ENCODE results near the gene HABP2.
A peak's percentile ranks its signal among the peaks of the same experiment; 100 is the strongest.

Gene HABP2

DNA sequence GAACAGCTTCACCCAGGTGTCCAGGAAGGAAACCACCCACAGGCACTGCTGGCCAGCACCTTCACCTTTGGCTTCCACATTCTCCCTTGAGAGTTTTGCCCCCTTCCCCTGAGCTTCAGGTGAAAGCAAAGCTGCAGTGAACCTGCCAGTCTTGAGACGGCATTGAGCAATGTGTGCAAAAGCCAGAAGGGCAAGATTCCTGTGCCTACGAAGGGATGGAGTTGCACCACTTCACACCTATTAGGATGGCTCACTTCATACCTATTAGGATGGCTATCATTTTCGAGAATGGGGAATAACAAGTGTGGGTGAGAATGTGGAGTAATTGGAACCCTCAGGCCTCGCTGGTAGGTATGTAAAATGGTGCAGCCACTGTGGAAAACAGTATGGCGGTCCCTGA lies 7.2 kb downstream of the HABP2 start:
- no peak for DNase-seq

DNA sequence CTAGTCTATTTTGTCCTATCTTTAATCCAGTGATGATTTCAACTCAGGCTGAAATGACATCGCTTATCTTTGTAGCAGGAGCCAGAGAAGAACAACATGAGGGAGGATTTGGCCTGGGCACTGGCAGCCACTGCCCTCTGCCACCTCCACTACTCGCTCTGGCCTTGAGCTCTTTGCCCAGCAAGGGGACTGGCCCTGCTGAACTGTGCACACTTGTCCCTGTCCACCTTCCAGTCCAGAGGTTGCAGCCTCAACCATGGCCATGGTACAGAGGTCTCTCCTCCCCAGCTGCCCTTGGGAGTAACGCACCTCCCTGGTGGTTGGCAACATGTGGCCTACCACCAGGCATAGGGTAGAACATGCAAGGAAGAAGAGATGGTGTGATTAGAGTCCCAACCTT lies 8.4 kb downstream of the HABP2 start:
- DNase-seq: no peak

DNA sequence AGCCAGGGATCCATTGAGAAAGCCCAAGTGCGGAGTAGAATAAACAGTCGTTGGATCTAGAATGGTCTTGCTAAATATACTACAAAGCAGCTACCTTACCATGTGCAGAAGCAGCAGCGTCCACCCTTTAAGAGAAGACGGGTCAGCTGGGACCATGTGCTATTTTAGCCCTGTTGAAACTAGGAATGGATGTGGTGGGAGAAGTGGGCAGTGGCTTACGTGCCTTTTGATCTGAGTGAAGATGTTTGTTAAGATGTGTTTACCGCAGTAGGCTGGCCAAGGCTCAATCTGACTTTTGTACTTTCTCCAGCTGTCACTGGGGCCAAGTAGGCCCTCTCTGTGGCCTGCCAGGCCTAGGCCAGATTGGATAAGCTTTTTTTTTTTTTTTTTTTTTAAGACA lies 9.2 kb downstream of the HABP2 start:
- no peak for DNase-seq

DNA sequence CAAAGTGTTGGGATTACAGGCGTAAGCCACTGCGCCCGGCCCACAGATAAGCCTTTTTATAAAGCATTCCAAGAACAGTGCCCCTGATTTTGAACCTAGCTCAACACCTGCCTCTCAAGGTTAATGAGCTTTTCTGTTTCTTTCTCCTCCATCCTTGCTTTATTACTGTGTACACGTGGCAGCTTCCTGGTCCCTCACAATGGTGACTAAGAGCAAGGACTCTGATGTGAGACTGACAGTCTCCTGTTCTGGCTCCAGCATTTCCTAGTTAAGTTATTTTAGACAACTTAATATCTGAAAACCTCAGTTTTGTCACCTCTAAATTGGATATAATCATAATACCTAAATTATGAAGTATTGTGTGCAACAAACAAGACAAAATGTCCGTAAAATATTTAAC lies 9.9 kb downstream of the HABP2 start:
- DNase-seq: no peak

DNA sequence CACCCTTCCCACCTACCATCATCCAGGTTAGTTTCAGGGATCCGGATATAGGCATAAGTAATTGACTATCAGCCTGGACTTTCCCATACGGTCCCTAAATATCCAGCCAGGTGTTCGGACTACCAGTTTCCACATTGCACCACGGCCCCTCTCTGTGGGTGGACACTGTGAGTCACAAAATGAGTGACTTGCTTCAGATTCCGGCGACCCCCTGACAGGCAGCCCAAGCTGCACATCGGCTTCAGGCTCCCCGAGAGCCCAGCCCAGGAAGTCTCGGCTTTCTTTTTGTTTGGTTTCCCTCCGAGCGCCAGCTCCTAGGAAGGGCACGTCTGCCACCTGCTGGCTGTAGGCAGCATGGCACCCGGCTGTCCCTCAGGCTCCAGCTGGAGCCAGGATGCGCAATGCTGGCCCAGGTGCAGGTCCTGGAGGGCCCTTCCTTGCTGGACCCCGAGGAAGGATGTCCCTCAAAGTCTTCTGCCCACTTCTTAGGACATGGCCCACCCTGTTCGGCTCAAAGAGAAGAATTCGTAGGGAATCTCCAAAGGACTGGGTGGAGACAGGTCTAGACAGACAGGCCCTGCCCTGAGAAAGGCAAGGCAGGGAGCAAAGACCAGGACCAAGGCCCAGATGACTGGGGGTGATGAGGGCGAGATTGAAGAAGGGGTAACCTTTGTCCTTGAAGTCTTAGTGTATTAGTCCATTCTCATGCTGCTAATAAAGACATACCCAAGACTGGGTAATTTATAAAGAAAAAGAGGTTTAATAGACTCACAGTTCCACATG lies 10.6 kb downstream of the HABP2 start:
- peak; percentile 41 to 48 for DNase-seq

DNA sequence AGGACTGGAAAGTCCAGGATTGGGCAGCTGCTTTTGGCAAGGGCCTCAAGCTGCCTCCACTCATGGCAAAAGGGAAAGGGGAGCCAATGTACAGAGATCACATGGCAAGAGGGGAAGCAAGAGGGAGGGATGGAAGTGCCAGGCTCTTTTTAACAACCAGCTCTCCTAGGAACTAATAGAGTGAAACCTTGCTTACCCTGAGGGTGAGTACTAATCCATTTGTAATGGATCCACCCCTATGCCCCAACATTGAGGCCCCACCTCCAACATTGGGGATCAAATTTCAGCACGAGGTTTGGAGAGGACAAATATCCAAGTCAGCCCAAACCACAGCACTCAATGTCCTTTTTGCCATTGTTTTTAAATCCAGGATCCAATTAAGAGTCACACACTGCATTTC lies 12.5 kb downstream of the HABP2 start:
- DNase-seq: no peak

DNA sequence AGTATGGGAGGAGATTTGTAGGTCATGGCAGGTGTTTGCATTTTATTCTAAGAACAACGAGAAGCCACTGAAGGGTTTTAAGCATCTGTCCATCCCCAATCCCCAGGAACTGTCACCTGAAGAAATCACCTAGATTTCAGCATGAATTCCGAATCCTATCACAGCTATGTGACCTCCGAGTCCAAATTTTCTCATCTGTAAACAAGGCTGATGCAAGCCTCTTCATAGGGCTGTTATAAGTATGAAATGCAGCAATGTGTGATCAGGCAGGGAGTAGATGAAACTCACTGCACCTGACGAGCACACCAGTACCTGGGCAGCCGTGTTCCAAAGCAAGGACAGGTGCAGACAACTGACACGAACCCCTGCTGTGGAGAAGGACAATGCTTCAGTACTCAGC lies 14.0 kb downstream of the HABP2 start:
- DNase-seq: no peak

DNA sequence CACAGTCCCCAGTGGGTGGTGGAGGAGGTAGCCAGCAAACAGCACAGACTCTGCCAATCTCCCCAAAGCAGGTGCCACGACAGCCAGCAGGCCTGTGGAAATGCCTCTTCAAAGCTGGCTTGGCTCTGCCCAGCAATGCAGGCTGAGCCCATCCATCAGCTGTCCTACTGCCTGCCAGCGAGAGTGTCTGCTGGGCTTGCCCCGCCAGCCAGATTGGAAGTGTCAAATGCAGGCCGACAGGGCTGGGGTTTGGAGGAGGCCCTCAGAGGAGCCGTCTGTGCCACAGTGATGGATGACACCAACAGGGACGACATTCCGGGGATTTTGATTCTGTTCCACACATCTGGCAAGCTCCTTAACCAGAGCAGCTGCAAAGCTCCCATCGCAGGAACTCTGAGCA lies 16.7 kb downstream of the HABP2 start:
- no peak for DNase-seq

DNA sequence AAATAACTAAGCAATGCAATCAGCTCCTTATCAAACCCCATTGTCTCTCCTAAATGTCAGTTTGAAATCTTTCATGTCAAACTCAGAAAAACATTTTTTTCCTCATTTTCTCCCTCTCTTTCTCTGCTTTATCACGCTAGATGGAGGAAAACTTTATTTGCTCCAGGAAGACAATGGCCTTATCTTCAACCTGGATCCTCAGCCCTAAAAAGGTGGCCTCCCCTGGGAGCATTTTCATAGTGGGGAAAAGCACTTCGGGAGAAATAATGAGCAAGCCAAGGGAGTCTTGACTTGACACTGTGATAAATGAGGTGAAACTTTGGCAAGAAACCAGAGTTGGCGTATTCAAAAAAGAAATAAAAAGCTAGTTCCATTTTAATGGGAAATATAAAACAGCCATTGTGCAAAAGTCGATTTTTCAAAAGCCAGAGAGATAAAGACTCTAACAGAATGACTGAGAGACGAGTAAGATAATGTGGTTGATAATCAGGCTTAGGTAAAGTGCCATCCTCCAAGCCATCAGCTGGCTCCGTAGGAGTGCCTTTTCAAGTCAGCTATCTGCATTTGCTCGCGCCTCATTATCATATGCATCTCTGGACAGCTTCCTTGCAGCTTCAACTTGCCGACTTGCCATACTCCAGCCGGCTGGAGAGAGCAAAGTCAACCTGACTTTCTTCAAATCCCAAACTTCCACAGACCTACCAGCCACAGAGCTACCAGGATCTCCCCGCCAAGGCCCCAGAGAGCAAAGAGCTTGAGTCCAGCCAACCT lies 19.9 kb downstream of the HABP2 start:
- no peak for DNase-seq

DNA sequence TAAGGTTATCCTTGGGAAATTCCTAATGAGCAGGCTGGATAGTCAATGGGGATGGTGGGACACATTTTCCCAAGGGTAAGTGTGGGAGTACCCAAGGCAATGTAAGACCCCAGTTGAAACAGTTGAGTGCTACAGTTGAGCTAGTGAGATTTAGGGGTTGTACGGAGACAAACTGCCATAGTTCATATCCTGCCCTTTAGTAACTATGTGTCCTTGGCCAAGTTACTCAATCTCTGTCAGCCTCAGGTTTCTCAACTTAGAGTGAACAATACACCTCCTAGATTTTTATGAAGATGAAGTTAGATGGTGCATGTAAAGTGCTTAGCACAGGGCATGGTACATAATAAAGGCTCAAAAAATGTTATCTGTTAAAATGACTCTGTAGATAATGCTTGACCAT lies 20.5 kb downstream of the HABP2 start:
- no peak for DNase-seq

DNA sequence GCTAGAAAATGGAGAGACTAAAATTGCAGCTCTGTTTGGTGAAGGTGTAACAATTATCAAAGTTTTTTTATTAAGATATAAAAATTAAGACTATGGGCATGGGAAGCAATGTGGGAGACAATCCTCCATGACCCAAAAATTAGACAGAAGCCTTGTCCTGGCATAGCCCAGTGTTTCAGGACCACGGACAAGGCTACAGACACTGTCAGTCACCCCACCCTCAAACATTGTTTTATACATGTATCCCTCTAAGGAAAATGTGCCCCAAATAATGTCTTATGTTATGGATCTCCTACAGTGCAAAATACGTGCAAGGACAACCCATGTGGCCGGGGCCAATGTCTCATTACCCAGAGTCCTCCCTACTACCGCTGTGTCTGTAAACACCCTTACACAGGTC lies 24.0 kb downstream of the HABP2 start:
- peak in 1 of 2 experiments; percentile 2 for DNase-seq

DNA sequence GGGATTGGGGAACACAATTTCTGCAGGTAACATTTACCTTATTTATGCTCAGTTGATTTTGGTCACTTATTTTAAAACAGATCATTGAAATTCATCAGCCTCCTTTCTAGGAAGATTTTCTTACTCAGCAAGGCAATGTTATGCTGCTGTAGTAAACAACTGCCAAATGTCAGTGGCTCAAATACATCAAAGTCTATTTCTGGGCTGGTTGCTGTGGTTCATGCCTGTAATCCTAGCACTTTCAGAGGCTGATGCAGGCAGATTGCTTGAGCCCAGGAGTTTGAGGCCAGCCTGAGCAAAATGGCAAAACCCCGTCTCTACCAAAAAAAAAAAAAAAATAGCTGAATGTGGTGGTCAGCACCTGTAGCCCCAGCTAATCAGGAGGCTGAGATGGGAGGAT lies 25.9 kb downstream of the HABP2 start:
- no peak for DNase-seq

DNA sequence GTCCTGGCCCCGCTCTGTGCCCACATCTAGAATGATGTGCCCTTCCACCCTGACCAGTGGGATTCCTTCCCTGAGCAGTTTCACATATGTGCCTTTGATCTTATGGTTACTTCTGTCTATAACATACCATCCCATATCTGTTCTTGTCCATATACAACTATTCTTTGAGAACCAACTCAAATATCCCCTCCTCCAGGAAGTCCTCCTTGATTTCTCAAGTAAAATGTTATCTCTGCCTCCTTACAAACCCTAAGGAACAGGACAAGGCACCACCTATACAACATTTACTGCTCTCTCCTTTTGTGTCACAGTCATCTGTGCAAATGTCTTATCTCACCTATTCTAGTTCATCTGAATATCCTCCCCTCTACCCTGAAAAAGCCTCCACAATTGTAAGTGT lies 28.2 kb downstream of the HABP2 start:
- no peak for DNase-seq

DNA sequence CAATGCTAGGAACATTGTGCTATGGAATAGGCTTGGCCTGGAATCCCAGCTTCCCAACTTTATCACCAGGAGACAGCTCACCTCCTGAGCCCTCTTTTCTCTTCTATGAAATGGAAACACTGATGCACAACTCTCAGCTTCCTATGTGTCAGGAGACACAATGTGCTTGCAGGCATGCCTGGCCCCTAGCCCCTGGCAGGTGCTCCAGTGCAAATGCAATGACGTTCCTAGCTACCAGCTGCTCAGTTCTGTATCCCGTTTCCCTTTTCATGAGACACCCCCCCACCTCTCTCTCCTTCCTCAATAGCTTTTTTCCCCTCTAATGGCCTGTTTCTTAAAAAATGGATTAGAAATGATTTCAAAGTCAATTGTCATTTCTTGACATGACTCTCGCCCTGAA lies 30.7 kb downstream of the HABP2 start:
- DNase-seq: no peak

DNA sequence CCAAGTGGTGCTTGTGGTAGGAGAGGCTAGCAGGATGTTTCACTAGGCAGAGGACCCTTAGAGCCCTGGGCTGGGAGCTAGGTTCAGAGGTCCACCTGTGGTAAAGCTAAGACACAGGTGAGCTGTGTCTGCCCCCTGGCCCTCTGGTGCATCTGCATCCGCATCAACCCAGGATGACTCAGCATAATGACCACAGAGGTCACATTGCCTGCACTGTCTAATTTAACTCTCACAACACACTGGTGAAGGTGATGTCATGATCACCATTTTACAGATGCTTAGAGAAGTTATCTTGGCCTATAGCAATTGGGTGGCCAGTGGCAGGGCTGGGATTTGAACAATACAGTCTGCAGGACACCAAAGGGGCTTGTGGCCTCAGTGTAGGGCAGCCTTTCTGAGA lies 33.1 kb downstream of the HABP2 start:
- no peak for DNase-seq

DNA sequence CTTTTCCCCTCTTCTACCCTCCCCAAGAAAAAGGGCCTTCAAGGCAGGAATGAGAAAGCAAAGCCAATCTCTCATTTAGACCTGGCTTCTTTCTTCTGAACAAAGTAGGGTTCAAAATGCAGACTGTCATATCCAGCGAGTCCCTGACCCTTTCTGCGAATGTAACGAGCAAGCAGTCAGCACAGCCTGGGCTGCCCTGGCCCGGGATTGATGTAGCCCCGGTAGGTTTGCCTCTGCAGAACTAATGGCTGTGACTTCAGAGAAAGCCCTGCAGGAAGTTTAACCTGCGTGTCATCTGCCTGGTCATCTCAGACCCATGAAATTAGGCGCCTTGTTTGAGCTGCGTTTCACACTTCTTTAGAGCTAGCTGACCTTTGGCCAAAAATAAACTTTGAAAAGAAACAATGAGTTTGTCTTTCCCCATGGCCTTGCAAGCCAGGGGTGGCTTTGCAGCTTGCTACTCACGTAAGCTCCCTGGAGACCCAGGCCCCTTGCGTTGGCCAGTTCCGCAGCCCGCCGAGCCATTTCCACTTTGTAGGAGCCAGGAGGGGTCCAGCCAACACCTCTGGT lies 36.4 kb downstream of the HABP2 start:
- no peak for DNase-seq

DNA sequence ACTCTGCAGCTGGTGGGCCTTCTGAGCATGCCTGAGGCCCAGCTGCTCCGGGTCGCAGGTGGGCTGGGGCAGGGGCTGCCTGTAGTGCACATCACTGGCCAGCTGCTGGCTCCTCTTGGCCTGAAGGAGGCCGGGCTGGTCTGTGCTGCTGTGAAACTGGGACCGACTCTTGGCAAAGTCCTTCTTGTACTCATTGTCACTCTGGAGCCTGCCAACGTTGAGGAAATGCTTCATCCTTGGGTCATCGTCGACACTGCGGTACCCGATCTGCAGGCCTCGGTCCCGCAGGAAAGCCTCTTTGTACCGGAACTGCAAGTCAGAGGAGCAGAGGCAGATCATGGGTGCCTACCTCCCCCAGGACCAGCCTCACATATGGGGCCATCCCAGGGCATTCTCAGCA lies 37.7 kb downstream of the HABP2 start:
- DNase-seq: no peak

DNA sequence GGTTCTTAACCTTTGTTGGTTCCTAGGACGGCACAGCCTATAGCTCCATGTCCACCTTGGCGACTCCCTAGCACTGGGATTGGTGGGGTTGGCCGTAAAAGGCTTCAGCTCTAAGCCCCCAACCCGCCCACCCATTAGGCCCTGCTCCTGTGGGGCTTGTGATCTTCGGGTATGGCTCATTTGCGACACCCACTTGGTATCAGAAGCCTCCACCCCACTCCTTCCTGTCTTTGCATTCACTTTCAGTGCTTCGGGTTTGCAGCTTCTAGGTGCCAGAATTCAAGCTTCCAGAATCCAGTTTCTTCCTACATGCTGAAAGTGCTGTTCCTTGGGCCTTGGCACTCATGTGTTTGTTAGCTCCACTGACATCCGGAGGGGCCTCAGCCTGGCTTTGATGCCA lies 39.5 kb downstream of the HABP2 start:
- DNase-seq: no peak

DNA sequence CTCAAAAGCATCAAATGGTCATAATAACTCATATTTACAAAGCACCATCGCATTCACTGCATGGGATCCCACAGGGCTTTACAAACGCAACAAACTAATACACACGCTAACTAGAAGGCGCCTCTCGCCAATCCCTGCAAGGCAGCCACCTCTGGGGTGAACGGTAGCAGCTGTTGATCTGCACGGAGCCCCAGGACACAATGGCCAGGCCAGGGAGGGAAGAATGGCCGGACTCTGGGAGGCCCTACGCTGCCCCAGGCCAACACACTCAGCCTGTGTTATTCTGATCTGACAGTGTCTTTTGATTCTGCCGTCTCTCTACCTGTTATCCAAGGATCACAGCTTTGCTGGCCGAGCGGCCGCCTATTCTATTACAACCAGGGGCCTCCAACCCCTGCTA lies 41.8 kb downstream of the HABP2 start:
- no peak for DNase-seq

DNA sequence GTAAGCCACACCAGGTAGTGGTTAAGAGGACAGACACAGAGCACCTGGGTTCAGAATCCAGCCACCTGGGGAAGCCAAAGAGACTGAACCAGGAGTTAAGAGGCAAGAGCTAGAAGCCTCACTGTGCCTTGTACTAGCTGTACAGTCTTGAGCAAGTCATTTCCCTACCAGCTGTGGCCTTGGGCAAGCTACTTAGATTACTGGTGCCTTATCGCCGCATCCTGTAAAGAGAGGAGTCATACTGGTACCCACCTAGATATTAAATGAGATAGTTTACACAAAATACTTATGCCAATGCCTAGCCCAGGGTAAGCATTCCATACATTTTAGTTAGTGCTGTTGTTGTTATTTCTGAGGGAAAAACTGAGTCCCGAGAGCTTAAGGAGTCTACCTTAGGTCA lies 47.7 kb downstream of the HABP2 start:
- no peak for DNase-seq

DNA sequence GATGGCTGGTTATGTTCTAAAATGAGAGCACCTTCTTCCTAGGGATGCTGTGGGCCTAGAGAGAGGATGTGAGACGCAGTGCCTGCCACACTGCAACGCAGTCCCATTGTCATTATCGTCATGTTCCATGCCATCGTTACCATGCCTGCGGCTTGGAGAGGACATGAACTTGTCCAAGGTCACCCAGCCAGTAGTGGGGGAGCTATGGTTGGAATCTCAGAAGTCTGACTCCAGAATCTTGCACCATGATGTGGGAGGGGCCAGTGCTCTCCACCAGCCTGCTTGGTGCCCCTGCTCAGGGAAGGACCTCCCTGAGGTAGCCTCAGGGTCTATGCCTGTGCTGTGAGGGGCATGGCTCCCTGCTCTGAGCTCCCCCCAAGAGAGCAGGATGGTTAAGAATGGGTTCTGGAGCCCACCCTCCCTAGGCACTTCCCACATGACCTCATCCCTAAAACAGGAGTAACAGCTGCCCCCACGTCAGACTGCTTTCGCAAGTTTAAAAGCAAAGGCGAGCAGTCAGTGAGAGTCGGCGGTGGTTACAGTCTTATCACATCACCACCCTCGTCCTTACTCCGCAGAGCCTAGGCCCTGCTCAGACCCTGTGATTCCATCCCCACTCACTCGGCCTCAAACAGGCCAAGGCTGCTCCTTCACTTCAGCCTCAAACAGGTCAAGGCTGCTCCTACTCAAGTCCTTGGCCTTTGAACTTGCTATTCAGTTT lies 50.4 kb downstream of the HABP2 start:
- no peak for DNase-seq

DNA sequence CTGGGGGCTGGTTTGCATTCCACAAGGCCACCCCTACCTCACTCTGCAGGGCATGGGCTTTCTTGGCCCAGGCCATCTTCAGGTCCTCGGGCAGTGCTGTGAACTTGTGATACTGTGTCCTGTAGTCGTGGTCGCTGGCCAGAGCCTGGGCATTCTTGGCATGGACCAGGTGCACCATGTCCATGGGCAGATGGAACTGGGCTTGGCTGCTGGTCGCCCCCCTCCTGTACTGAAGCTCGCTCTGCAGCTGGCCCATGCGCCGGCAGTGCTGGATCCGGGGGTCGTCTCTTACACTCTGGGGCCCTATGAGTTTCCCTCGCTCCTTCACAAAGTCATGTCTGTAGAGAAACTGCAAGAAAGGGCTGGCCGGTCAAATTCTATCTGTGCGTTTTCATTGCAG lies 51.7 kb downstream of the HABP2 start:
- DNase-seq: no peak

DNA sequence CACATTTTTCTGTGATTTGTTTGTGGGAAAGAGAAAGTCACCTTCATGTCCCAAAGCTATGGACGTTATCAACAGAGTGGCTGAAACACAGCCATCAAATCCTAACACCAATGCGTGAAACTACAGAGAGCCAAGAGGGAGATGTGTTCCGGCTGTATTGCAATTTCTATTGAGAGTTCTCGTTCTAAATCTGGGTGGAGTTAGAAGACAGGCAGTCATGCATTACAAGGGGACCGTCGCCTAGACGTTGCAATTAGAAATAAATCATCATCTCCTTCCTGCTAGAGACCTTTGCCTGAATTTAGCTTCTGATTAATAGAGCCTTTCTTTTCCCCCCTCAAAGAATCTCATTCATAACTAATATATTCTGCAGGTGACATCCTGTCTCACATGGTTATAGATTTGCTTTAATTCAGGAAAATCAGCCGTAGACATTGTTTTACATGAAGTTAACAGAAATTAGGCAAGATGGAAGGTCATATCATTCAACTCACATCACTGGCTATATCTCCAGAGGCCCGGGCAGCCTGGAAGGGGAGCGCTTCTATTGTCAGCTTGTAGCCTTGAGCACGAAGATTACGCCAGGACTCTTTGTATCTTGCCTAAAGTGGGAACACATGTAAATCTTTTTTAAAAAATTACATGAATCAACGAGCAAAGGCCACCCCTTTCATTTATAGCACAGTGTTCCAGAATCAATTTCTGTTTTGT lies 52.6 kb downstream of the HABP2 start:
- no peak for DNase-seq
